ENCODE data around the gene TMEM144. TPM values are rescaled to one million over a fixed set of nuclear protein-coding genes. Genes with fewer than 3 reads are reported as not detected.

Gene TMEM144
- total RNA-seq, 1 experiment from 2014 or later, result 6.0 TPM

GRCh38 chr4:158200214-158200613 is 10.1 kb upstream of the TMEM144 start:
- intact Hi-C loops (cut with micrococcal nuclease; ENCODE audit: unreplicated experiment) (no loop called here), in situ Hi-C loops (cut with HindIII; ENCODE audit: low pct_unique_long_range_greater_than_20kb, low sequenced_read_pairs) (no loop called here)
- BruUV-seq (replicated peaks), result no TSS peak
- no peaks in the 10 kb centered on the region for H3K36me3 ChIP-seq (ENCODE audit: control insufficient read depth, insufficient read depth, low read length)
- H3K4me3 ChIP-seq (ENCODE audit: low read depth in 2 of 2, low read length in 2 of 2), result no peak overlapping the region
- no peak overlapping the region for H3K27ac ChIP-seq (ENCODE audit: low read length)
- POLR2A ChIA-PET, result no interaction called here
- ATAC-seq, result no peak
- CTCF ChIA-PET, result no interaction called here
- H3K9me3 ChIP-seq (ENCODE audit: control insufficient read depth, insufficient read depth, low read depth, low read length), result no peaks in the 10 kb centered on the region
- DNase-seq (ENCODE audit: low read depth, low spot score), result no peak
- TF ChIP-seq SIN3A (IDR thresholded peaks at IDR 0.05; ENCODE audit: borderline replicate concordance, insufficient read depth, low read depth, low read length), result no peak
- TF ChIP-seq, protein P1, sequence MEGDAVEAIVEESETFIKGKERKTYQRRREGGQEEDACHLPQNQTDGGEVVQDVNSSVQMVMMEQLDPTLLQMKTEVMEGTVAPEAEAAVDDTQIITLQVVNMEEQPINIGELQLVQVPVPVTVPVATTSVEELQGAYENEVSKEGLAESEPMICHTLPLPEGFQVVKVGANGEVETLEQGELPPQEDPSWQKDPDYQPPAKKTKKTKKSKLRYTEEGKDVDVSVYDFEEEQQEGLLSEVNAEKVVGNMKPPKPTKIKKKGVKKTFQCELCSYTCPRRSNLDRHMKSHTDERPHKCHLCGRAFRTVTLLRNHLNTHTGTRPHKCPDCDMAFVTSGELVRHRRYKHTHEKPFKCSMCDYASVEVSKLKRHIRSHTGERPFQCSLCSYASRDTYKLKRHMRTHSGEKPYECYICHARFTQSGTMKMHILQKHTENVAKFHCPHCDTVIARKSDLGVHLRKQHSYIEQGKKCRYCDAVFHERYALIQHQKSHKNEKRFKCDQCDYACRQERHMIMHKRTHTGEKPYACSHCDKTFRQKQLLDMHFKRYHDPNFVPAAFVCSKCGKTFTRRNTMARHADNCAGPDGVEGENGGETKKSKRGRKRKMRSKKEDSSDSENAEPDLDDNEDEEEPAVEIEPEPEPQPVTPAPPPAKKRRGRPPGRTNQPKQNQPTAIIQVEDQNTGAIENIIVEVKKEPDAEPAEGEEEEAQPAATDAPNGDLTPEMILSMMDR (IDR thresholded peaks at IDR 0.05), result no peak
- no peak for TF ChIP-seq TCF7L2 (IDR thresholded peaks at IDR 0.05; ENCODE audit: low read depth, low read length)
- TF ChIP-seq, protein P2, sequence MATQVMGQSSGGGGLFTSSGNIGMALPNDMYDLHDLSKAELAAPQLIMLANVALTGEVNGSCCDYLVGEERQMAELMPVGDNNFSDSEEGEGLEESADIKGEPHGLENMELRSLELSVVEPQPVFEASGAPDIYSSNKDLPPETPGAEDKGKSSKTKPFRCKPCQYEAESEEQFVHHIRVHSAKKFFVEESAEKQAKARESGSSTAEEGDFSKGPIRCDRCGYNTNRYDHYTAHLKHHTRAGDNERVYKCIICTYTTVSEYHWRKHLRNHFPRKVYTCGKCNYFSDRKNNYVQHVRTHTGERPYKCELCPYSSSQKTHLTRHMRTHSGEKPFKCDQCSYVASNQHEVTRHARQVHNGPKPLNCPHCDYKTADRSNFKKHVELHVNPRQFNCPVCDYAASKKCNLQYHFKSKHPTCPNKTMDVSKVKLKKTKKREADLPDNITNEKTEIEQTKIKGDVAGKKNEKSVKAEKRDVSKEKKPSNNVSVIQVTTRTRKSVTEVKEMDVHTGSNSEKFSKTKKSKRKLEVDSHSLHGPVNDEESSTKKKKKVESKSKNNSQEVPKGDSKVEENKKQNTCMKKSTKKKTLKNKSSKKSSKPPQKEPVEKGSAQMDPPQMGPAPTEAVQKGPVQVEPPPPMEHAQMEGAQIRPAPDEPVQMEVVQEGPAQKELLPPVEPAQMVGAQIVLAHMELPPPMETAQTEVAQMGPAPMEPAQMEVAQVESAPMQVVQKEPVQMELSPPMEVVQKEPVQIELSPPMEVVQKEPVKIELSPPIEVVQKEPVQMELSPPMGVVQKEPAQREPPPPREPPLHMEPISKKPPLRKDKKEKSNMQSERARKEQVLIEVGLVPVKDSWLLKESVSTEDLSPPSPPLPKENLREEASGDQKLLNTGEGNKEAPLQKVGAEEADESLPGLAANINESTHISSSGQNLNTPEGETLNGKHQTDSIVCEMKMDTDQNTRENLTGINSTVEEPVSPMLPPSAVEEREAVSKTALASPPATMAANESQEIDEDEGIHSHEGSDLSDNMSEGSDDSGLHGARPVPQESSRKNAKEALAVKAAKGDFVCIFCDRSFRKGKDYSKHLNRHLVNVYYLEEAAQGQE (IDR thresholded peaks at IDR 0.05; ENCODE audit: insufficient read depth in 1 of 2, low read depth in 2 of 2, low read length in 1 of 2), result no peak
- no peak for TF ChIP-seq POLR2AphosphoS5 (IDR thresholded peaks at IDR 0.05; ENCODE audit: low read depth, low read length)
- no peaks in the 10 kb centered on the region for H3K4me1 ChIP-seq (ENCODE audit: control insufficient read depth, insufficient read depth, low read length)
- no peaks in the 10 kb centered on the region for H3K27me3 ChIP-seq (ENCODE audit: control insufficient read depth, insufficient read depth, low read length)

- no peaks in the 10 kb centered on the region for H3K4me1 ChIP-seq (ENCODE audit: control insufficient read depth, insufficient read depth, low read length)
- no peaks in the 10 kb centered on the region for H3K27me3 ChIP-seq (ENCODE audit: control insufficient read depth, insufficient read depth, low read length)
- no peak for DNase-seq (ENCODE audit: low read depth, low spot score)
- ChIA-PET POLR2A (no interaction called here), CTCF (no interaction called here)
- no peaks in the 10 kb centered on the region for H3K9me3 ChIP-seq (ENCODE audit: control insufficient read depth, insufficient read depth, low read depth, low read length)
- in situ Hi-C loops (cut with HindIII; ENCODE audit: low pct_unique_long_range_greater_than_20kb, low sequenced_read_pairs), result no loop called here
- no peak overlapping the region for H3K4me3 ChIP-seq (ENCODE audit: low read depth in 2 of 2, low read length in 2 of 2)
- intact Hi-C loops (cut with micrococcal nuclease; ENCODE audit: unreplicated experiment), result no loop called here
- no peaks in the 10 kb centered on the region for H3K36me3 ChIP-seq (ENCODE audit: control insufficient read depth, insufficient read depth, low read length)
- TF ChIP-seq POLR2AphosphoS5 (IDR thresholded peaks at IDR 0.05; ENCODE audit: low read depth, low read length), result no peak
- ATAC-seq, result no peak
- no peak overlapping the region for H3K27ac ChIP-seq (ENCODE audit: low read length)
- no TSS peak for BruUV-seq (replicated peaks)
These were observed 9.0 kb upstream of the TMEM144 start for GRCh38 chr4:158201322-158201721.

DNA sequence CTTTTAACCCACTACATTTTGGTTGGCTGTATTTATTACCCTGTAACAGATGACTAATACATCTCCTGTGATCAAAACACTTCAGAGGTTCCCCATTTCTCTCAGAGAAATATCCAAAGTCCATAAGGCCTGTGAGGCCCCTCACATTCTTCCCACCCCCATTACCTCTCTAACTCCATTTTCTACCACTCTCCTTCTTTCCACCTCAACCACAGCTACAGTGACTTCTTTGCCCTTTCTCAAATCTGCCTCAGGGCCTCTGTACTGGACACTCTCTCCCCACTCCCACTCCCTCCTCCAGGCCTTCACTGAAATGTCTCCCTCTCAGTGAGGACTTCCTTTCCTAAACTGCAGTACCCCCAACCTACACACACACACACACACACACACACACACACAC is 8.4 kb upstream of the TMEM144 start:
- CTCF ChIA-PET, result no interaction called here
- in situ Hi-C loops (cut with HindIII; ENCODE audit: low pct_unique_long_range_greater_than_20kb, low sequenced_read_pairs), result no loop called here
- no peaks in the 10 kb centered on the region for H3K4me1 ChIP-seq (ENCODE audit: control insufficient read depth, insufficient read depth, low read length)
- no peak for ATAC-seq
- DNase-seq (ENCODE audit: low read depth, low spot score), result no peak
- POLR2A ChIA-PET, result no interaction called here
- TF ChIP-seq, protein P1 (IDR thresholded peaks at IDR 0.05), result no peak
- intact Hi-C loops (cut with micrococcal nuclease; ENCODE audit: unreplicated experiment), result no loop called here
- H3K27me3 ChIP-seq (ENCODE audit: control insufficient read depth, insufficient read depth, low read length), result no peaks in the 10 kb centered on the region
- BruUV-seq (replicated peaks), result no TSS peak
- H3K4me3 ChIP-seq (ENCODE audit: low read depth in 2 of 2, low read length in 2 of 2), result no peak overlapping the region
- H3K36me3 ChIP-seq (ENCODE audit: control insufficient read depth, insufficient read depth, low read length), result no peaks in the 10 kb centered on the region
- H3K9me3 ChIP-seq (ENCODE audit: control insufficient read depth, insufficient read depth, low read depth, low read length), result no peaks in the 10 kb centered on the region
- H3K27ac ChIP-seq (ENCODE audit: low read length), result no peak overlapping the region
